ENCODE measurements around the gene STAG3.
"Not testable (repeated sequence)": the region's sequence is repeated elsewhere in the genome, so short reads cannot be mapped to it uniquely, and the experiment has no call there.

- not testable (repeated sequence) for TF ChIP-seq CREB5 (CRISPR knock-in tag; IDR thresholded peaks at IDR 0.05; ENCODE audit: low read depth); BACH2 (CRISPR knock-in tag; IDR thresholded peaks at IDR 0.05; ENCODE audit: borderline replicate concordance); CSDC2 (CRISPR knock-in tag; IDR thresholded peaks at IDR 0.05); ESRRG (CRISPR knock-in tag; IDR thresholded peaks at IDR 0.05); ISL1 (CRISPR knock-in tag; IDR thresholded peaks at IDR 0.05); ZFP3 (CRISPR knock-in tag; IDR thresholded peaks at IDR 0.05); POU6F1 (CRISPR knock-in tag; IDR thresholded peaks at IDR 0.05; ENCODE audit: borderline replicate concordance, low read depth); PPARA (CRISPR knock-in tag; IDR thresholded peaks at IDR 0.05; ENCODE audit: borderline replicate concordance)
These were observed 82.3 kb downstream of the STAG3 start for GRCh38 chr7:100259984-100260383.
